A673 (cell line): Measurements from ENCODE around the gene ADAM8.

Experiments
- EZH2 ChIP-seq: fragments of 200-600 bp; sonication (generic); IDR thresholded peaks from 2 replicates; pipeline ENCODE4 v1.6.1; 2017; ENCODE audit warnings: borderline replicate concordance, low read depth, mild to moderate bottlenecking, mixed read lengths, antibody characterized with exemption, low read length; ENCODE audit not compliant: poor library complexity, severe bottlenecking
- TF ChIP-seq, protein P1 (sequence below): fragments of 300-800, 200-600 bp; sonication (generic); conservative IDR thresholded peaks from 2 replicates; pipeline ENCODE4 v1.5.1; 2017; ENCODE audit warnings: low read depth, mild to moderate bottlenecking, antibody characterized with exemption, low read length, moderate library complexity, mixed read lengths

DNA sequence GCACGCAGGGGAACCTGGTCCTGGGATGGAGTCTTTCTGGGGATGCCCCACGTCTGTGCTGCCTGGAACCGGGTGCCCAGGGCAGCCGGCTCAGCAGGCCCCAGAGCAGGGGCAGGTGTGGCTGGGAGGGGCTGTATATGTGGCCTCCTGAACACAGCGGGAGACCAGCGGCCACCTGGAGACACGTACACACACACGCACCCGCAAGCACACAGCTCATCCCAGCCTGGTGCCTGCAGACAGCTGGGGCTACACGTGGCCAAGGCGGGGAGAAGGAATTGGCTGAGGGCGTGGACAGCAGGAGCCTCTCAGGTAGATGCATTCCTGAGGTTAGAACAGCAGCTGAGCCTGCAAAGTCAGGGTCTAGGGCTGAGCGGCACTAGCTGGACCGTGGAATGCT is 14.0 kb downstream of the ADAM8 start:
- TF ChIP-seq, protein P1, sequence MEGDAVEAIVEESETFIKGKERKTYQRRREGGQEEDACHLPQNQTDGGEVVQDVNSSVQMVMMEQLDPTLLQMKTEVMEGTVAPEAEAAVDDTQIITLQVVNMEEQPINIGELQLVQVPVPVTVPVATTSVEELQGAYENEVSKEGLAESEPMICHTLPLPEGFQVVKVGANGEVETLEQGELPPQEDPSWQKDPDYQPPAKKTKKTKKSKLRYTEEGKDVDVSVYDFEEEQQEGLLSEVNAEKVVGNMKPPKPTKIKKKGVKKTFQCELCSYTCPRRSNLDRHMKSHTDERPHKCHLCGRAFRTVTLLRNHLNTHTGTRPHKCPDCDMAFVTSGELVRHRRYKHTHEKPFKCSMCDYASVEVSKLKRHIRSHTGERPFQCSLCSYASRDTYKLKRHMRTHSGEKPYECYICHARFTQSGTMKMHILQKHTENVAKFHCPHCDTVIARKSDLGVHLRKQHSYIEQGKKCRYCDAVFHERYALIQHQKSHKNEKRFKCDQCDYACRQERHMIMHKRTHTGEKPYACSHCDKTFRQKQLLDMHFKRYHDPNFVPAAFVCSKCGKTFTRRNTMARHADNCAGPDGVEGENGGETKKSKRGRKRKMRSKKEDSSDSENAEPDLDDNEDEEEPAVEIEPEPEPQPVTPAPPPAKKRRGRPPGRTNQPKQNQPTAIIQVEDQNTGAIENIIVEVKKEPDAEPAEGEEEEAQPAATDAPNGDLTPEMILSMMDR = no peak
- TF ChIP-seq EZH2 = no peak
